ENCODE measurements around the gene SPON1. TPM values are rescaled to one million over a fixed set of nuclear protein-coding genes. Genes with fewer than 3 reads are reported as not detected.

The SPON1 gene
- total RNA-seq, 1 donor from 2014 or later, result 0.16 TPM

DNA sequence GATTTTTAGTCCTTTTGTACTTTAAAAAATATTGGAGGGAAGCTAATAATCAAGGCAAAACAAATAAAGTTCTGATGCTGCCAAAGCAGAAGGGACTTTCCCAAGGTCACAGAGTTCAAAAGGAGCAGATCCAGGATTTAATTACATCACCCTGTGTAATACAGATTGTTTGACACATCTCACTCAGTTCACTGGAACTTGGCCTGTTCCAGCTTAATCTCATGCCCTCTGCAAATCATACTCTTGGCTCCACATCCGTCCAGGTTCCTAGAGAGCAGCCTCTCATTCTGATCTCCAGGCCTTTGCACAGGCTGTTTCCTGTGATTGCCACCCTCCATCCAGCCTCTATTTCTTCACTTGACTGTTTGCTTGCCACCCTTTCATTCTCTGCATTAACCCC, 151.7 kb downstream of the SPON1 start:
- no peak for DNase-seq (ENCODE audit: low spot score)
- Mint-ChIP-seq H3K4me3 (ENCODE audit: low read depth) (no peak overlapping the region), H3K4me1 (ENCODE audit: low read depth) (peaks cover 3% of the 10 kb centered on the region), H3K27me3 (ENCODE audit: low read depth) (peaks cover 7% of the 10 kb centered on the region), H3K36me3 (ENCODE audit: low read depth) (no peaks in the 10 kb centered on the region), H3K27ac (no peak overlapping the region), H3K9me3 (no peaks in the 10 kb centered on the region)
- intact Hi-C loops (cut with micrococcal nuclease), result no loop called here

DNA sequence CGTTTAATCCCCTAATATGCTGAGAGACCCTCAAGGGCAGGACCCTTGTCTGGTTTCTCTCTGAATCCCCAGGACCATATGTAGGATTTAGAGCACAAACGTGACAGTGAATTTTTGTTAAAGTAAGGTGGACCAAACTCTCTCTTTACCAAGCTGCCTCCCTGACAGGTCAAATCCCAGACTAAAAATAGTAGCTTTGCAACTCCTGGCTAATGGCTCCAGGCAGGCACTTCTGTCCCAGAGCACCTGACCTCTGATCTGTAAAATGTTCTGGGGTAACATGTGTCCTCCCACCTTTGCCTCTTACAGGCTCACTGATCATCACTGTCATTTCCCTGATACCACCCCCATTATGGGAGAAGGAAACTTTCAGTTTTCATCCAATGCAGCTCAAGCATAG, 152.3 kb downstream of the SPON1 start:
- H3K36me3 Mint-ChIP-seq (ENCODE audit: low read depth), result no peaks in the 10 kb centered on the region
- H3K4me1 Mint-ChIP-seq (ENCODE audit: low read depth), result peaks cover 3% of the 10 kb centered on the region
- no peak for DNase-seq (ENCODE audit: low spot score)
- intact Hi-C loops (cut with micrococcal nuclease), result no loop called here
- no peaks in the 10 kb centered on the region for H3K9me3 Mint-ChIP-seq
- no peak overlapping the region for H3K27ac Mint-ChIP-seq
- H3K4me3 Mint-ChIP-seq (ENCODE audit: low read depth), result no peak overlapping the region
- peaks cover 7% of the 10 kb centered on the region for H3K27me3 Mint-ChIP-seq (ENCODE audit: low read depth)

- intact Hi-C loops (cut with micrococcal nuclease), result no loop called here
- DNase-seq (ENCODE audit: low spot score), result no peak
- H3K9me3 Mint-ChIP-seq, result no peaks in the 10 kb centered on the region
- H3K36me3 Mint-ChIP-seq (ENCODE audit: low read depth), result no peaks in the 10 kb centered on the region
- peaks cover 3% of the 10 kb centered on the region for H3K4me1 Mint-ChIP-seq (ENCODE audit: low read depth)
- H3K27ac Mint-ChIP-seq, result no peak overlapping the region
- H3K27me3 Mint-ChIP-seq (ENCODE audit: low read depth), result peaks cover 3% of the 10 kb centered on the region
- H3K4me3 Mint-ChIP-seq (ENCODE audit: low read depth), result no peak overlapping the region
Measured at GRCh38 chr11:14117632-14118031, 155.1 kb downstream of the SPON1 start.

GRCh38 chr11:14118072-14118471, 155.5 kb downstream of the SPON1 start:
- Mint-ChIP-seq H3K4me3 (ENCODE audit: low read depth) (no peak overlapping the region), H3K9me3 (no peaks in the 10 kb centered on the region)

GRCh38 chr11:14119357-14119756, 156.8 kb downstream of the SPON1 start:
- intact Hi-C loops (cut with micrococcal nuclease), result no loop called here

More at GRCh38 chr11:14118072-14118471, 155.5 kb downstream of the SPON1 start:
- H3K4me1 Mint-ChIP-seq (ENCODE audit: low read depth), result peaks cover 3% of the 10 kb centered on the region
- DNase-seq (ENCODE audit: low spot score), result no peak
- H3K36me3 Mint-ChIP-seq (ENCODE audit: low read depth), result no peaks in the 10 kb centered on the region
- intact Hi-C loops (cut with micrococcal nuclease), result no loop called here
- H3K27ac Mint-ChIP-seq, result no peak overlapping the region
- no peaks in the 10 kb centered on the region for H3K27me3 Mint-ChIP-seq (ENCODE audit: low read depth)

DNA sequence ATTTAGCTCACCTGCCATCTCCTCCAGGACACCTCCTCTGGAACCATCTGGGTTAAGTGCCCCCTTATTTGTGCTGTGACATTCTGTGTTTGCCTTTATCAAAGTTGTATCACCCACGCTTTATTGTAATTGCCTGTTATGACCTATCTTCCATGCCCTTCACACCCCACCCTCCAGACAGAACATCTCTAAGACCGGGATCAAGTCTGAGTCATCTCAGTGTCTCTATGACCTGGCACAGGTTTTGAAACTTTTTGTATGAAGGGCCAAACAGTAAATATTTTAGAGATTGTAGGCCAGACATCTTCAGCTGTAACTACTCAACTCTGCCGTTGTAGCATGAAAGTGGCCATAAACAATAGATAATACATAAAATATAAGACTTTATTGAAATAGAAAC, 161.8 kb downstream of the SPON1 start:
- Mint-ChIP-seq H3K4me1 (ENCODE audit: low read depth) (no peaks in the 10 kb centered on the region), H3K9me3 (peaks cover 4% of the 10 kb centered on the region), H3K27ac (no peak overlapping the region), H3K4me3 (ENCODE audit: low read depth) (no peak overlapping the region), H3K27me3 (ENCODE audit: low read depth) (no peaks in the 10 kb centered on the region), H3K36me3 (ENCODE audit: low read depth) (no peaks in the 10 kb centered on the region)
- intact Hi-C loops (cut with micrococcal nuclease), result no loop called here
- no peak for DNase-seq (ENCODE audit: low spot score)

More at GRCh38 chr11:14119357-14119756, 156.8 kb downstream of the SPON1 start:
- DNase-seq (ENCODE audit: low spot score), result no peak
- Mint-ChIP-seq H3K4me3 (ENCODE audit: low read depth) (no peak overlapping the region), H3K27ac (no peak overlapping the region), H3K4me1 (ENCODE audit: low read depth) (peaks cover 3% of the 10 kb centered on the region), H3K27me3 (ENCODE audit: low read depth) (no peaks in the 10 kb centered on the region), H3K9me3 (no peaks in the 10 kb centered on the region), H3K36me3 (ENCODE audit: low read depth) (no peaks in the 10 kb centered on the region)

- intact Hi-C loops (cut with micrococcal nuclease), result no loop called here
- H3K9me3 Mint-ChIP-seq, result peaks cover 4% of the 10 kb centered on the region
- H3K4me1 Mint-ChIP-seq (ENCODE audit: low read depth), result no peaks in the 10 kb centered on the region
- no peak overlapping the region for H3K27ac Mint-ChIP-seq
- no peak overlapping the region for H3K4me3 Mint-ChIP-seq (ENCODE audit: low read depth)
- no peaks in the 10 kb centered on the region for H3K36me3 Mint-ChIP-seq (ENCODE audit: low read depth)
- no peaks in the 10 kb centered on the region for H3K27me3 Mint-ChIP-seq (ENCODE audit: low read depth)
- no peak for DNase-seq (ENCODE audit: low spot score)
Measured at GRCh38 chr11:14124886-14125285, 162.4 kb downstream of the SPON1 start.

DNA sequence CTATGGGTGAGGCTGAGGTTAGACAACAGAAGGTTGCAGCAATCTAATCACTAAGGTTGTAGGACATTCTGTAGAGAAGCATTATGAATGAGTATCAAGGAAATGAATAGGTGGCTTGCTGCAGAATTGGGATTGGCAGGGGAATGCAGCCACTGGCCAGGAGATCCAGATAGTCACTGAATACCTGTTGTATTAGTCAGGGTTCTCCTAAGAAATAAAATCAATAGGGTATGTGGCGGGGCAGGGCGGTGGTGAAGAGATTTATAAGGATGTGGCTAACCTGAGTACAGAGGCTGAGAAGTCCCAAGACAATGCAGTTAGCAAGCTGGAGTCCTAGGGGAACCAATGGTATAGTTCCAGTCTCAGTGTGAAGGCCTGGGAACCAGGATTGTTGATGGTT, 163.0 kb downstream of the SPON1 start:
- Mint-ChIP-seq H3K27me3 (ENCODE audit: low read depth) (no peaks in the 10 kb centered on the region), H3K27ac (no peak overlapping the region), H3K9me3 (peaks cover 4% of the 10 kb centered on the region), H3K36me3 (ENCODE audit: low read depth) (no peaks in the 10 kb centered on the region), H3K4me1 (ENCODE audit: low read depth) (no peaks in the 10 kb centered on the region), H3K4me3 (ENCODE audit: low read depth) (no peak overlapping the region)
- DNase-seq (ENCODE audit: low spot score), result no peak
- intact Hi-C loops (cut with micrococcal nuclease), result no loop called here

DNA sequence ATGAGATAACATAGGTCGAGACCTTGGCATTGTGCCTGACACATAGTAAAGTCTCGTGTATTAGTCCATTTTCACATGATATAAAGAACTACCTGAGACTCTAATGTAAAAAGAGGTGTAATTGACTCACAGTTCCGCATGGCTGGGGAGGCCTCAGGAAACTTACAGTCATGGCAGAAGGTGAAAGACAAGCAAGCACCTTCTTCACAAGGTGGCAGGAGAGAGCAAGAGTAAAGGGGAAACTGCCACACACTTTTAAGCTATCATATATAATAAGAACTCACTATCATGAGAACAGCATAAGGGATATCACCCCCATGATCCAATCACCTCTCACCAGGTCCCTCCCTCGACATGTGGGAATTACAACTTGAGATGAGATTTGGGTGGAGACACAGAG, 165.2 kb downstream of the SPON1 start:
- Mint-ChIP-seq H3K4me1 (ENCODE audit: low read depth) (no peaks in the 10 kb centered on the region), H3K4me3 (ENCODE audit: low read depth) (no peak overlapping the region), H3K36me3 (ENCODE audit: low read depth) (no peaks in the 10 kb centered on the region), H3K27ac (no peak overlapping the region), H3K9me3 (peaks cover 4% of the 10 kb centered on the region), H3K27me3 (ENCODE audit: low read depth) (no peaks in the 10 kb centered on the region)
- intact Hi-C loops (cut with micrococcal nuclease), result no loop called here
- DNase-seq (ENCODE audit: low spot score), result no peak

DNA sequence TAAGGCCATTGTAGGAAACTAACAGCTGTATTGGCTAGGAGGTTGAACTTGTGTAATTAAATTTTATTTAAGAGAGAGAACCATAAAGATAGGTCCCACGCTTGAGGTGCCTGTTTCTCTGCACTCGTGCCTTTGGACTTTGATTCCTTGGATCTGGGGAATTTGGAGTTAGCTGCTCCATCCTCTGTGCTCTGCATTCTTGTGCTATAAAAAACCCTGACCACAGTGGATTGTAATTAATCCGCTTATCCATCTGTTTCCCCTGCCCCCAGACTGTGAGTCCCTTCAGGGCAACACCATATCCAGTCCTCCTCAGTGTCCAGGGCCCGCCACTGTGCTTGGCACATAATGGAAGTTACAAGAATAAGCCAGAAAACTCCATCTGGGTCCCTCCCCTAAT, 169.8 kb downstream of the SPON1 start:
- H3K27ac Mint-ChIP-seq, result no peak overlapping the region
- H3K9me3 Mint-ChIP-seq, result peaks cover 4% of the 10 kb centered on the region

DNA sequence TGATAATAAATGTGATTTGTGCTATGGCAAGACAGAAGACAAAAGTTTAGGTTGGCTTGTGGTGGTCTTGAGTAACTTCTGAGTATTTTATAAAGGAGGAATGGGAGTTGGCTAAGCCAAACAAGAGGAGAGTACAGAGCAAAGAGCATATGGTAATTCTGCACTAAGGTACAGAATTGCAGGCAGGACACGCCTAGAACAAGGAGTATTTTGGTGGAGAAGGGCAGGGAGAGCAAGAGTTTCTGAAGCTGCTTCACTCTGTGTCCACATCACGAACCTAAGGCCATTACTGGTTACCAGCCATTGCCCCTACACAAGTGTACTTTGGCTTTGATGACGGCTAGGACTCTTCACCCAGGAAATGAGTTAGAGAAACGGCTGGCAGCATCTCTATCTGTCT, 170.9 kb downstream of the SPON1 start:
- Mint-ChIP-seq H3K27me3 (ENCODE audit: low read depth) (no peaks in the 10 kb centered on the region), H3K36me3 (ENCODE audit: low read depth) (no peaks in the 10 kb centered on the region), H3K27ac (no peak overlapping the region), H3K4me1 (ENCODE audit: low read depth) (no peaks in the 10 kb centered on the region), H3K9me3 (peaks cover 4% of the 10 kb centered on the region), H3K4me3 (ENCODE audit: low read depth) (no peak overlapping the region)
- no peak for DNase-seq (ENCODE audit: low spot score)
- intact Hi-C loops (cut with micrococcal nuclease), result no loop called here

More for the DNA sequence above, 169.8 kb downstream of the SPON1 start:
- Mint-ChIP-seq H3K4me1 (ENCODE audit: low read depth) (no peaks in the 10 kb centered on the region), H3K4me3 (ENCODE audit: low read depth) (no peak overlapping the region), H3K27me3 (ENCODE audit: low read depth) (no peaks in the 10 kb centered on the region), H3K36me3 (ENCODE audit: low read depth) (no peaks in the 10 kb centered on the region)
- intact Hi-C loops (cut with micrococcal nuclease), result no loop called here
- no peak for DNase-seq (ENCODE audit: low spot score)

GRCh38 chr11:14136561-14136960, 174.0 kb downstream of the SPON1 start:
- Mint-ChIP-seq H3K4me1 (ENCODE audit: low read depth) (no peaks in the 10 kb centered on the region), H3K27ac (no peak overlapping the region), H3K4me3 (ENCODE audit: low read depth) (no peak overlapping the region), H3K27me3 (ENCODE audit: low read depth) (peaks cover 3% of the 10 kb centered on the region), H3K36me3 (ENCODE audit: low read depth) (no peaks in the 10 kb centered on the region), H3K9me3 (no peaks in the 10 kb centered on the region)
- intact Hi-C loops (cut with micrococcal nuclease), result no loop called here
- no peak for DNase-seq (ENCODE audit: low spot score)

DNA sequence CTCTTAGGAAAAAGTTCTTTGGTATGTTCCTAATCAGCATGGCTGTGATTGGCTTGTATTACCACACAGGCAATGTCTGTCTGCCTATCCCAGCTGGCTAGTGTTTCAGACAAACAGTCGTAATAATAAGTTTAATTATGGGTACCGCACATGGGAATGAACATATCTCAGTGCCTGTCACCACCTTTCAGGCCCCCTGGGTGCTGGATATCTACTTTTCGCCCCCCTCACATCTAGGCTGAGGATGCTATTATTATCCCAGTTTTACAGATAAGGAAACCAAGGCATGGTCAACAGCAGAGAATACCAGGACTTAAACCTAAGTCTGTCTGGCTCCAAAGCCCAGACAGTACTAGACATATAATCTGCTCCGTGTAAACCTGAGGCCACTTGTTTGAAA, 174.8 kb downstream of the SPON1 start:
- H3K27ac Mint-ChIP-seq, result no peak overlapping the region
- no peaks in the 10 kb centered on the region for H3K36me3 Mint-ChIP-seq (ENCODE audit: low read depth)
- no peaks in the 10 kb centered on the region for H3K9me3 Mint-ChIP-seq
- intact Hi-C loops (cut with micrococcal nuclease), result no loop called here
- H3K4me1 Mint-ChIP-seq (ENCODE audit: low read depth), result no peaks in the 10 kb centered on the region
- H3K4me3 Mint-ChIP-seq (ENCODE audit: low read depth), result no peak overlapping the region
- no peak for DNase-seq (ENCODE audit: low spot score)
- H3K27me3 Mint-ChIP-seq (ENCODE audit: low read depth), result peaks cover 3% of the 10 kb centered on the region

DNA sequence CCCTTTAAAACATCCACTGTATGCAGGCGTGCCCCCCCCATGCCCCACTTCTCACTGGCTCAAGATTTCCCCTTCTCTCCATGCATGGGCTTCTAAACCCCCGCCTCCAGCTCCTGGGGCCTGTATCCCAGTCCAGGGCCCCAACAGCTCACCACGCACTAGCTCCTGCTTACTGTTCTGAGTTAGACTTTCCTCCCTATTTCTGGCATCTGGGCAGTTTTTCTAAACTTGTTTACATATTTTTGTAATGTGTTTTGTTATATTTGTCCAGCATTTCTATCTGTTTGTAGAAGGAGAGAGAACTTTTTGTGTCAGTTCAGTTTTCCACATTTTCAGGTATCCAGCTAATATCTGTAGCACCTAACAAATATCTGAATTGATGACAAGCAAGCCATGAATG, 178.5 kb downstream of the SPON1 start:
- Mint-ChIP-seq H3K9me3 (no peaks in the 10 kb centered on the region), H3K36me3 (ENCODE audit: low read depth) (no peaks in the 10 kb centered on the region), H3K27ac (no peak overlapping the region), H3K27me3 (ENCODE audit: low read depth) (peaks cover 7% of the 10 kb centered on the region), H3K4me1 (ENCODE audit: low read depth) (peaks cover 5% of the 10 kb centered on the region), H3K4me3 (ENCODE audit: low read depth) (no peak overlapping the region)
- no peak for DNase-seq (ENCODE audit: low spot score)
- intact Hi-C loops (cut with micrococcal nuclease), result loop anchor here (10.0 kb wide), 1 partner anchor 104 kb away; no protein-coding TSS in a partner anchor

Measured in activated T-helper 2 cell treated with anti-CD3 and anti-CD28 coated beads, Interferon-gamma antibody, Interleukin-2, Interleukin-4, amounts not matched to agents 10 μg/mL and 5 μg/mL and 100 μg/mL, durations not matched to agents 14 hours and 24 hours and 36 hours (primary cell).